Right lung (tissue), 5 donors: ENCODE results near the gene C3orf85. TPM values are rescaled to one million over a fixed set of nuclear protein-coding genes. Genes with fewer than 3 reads are reported as not detected.

Experiments
- DNase-seq, 2 donors: peaks; one replicate each; pipeline ENCODE4 v3.0.0-alpha.2; 2013
- polyA plus RNA-seq, 5 donors: library from polyadenylated mRNA; unstranded; fragments of 120-200 nt; gene quantifications; one replicate each; pipeline versions ENCODE4 v1.2.1 to v1.2.3, GENCODE V29; 2013; ENCODE audit warnings: inconsistent platforms in 1 of 5, low replicate concordance in 1 of 5; ENCODE audit not compliant: insufficient read length in 5 of 5, insufficient read depth in 1 of 5

The C3orf85 gene
- polyA plus RNA-seq, 5 donors = not detected

DNA sequence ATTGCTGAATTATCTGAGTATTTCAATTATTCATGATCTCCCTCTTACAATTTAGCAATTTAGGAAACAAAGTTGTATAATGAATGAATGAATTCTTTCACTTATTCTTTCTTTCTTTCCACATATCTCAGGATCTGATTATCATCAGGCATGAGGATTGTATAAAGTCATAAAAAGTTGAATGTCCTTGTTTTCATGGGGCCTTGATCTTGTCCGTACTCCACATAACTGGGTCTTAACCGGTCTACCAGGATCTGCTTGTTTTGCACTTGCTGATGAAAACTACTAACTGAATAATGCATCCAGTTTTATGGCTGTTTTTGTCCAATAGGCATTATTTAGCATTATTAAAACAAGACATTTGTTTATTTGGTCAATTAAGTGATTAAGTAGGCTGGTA, 12.6 kb downstream of the C3orf85 start:
- no peak for DNase-seq

DNA sequence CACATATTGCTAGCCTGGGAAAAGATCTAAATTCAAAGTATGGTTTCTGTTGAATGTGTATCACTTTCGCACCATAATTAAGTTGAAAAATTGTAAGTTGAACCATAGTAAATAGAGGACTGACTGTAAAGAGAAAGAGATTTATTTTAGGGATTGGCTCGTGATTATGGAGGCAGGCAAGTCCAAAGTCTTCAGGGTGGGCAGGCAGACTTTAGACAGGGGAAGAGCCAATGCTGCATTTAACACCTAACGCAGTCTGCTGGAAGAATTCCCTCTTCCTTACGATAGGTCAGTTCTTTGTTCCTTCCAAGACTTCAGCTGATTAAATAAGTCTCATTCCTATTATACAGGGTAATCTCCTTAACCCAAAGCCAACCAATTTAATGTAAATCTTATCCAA, 15.8 kb downstream of the C3orf85 start:
- no peak for DNase-seq

DNA sequence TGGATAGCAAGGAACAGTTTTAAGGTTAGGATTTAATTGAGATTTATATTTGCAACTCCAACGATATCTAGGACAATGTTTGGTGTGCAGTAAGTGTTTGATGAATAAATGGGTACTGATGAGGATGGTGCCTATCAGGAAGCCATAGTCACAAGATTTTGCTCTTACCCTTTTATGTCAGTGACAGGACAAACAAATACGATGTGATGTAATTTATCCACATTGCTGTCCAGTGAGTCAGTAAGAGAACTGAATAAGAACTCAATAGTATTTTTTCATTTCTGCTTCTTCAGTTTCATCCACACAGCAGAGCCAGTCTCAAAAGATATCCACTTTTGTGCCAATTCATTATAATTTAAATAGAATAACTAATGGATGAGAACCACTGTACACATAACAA, 18.5 kb downstream of the C3orf85 start:
- DNase-seq = no peak

DNA sequence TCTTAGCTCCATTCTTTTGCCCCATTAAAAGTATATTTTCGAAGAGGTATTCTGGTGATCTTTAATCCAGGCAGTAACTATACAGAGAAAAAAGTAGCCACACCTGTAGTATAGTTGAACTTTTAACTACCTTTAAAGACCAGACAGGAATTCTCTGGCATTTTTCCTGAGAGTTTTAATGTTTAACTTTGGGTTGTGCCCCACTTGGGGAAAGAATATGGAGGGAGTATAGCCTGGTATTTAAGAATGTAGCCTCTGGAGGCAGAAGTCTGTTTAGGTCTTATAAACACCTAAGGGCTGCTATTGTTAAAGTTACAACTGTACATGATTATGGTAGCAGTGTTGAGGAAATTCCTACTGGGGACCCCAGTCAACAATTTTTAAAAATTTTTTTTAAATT, 19.3 kb downstream of the C3orf85 start:
- DNase-seq = peak in 1 of 2 donors; percentile 3

DNA sequence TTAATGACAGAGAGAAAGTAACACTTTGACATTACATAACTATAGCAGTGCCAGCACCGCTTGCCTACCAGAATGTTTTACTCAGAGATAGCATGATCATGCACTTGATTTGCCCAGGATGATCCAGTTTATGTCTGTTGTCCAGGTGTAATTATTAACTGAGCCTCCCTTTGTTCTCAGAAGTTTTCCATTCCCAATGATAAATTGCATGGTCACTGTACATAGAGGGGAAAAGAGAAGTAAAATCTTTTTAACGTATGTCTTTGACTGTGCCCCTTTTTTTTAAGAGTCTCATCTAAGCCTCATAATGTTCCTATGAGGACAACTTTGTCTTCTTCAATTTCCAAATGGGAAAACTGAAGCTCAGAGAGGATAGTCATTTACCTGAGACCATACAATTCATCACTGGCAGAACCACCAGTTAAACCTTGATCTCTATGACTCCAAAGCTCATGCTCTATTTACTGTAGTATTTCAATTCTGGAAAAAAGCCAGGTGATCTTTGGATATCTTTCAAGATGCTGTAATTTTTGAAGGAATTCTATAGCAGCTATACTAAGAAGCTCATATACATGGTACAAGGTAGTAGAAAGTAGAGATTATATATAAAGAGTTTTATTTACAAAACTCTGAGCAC, 25.1 kb downstream of the C3orf85 start:
- no peak for DNase-seq

DNA sequence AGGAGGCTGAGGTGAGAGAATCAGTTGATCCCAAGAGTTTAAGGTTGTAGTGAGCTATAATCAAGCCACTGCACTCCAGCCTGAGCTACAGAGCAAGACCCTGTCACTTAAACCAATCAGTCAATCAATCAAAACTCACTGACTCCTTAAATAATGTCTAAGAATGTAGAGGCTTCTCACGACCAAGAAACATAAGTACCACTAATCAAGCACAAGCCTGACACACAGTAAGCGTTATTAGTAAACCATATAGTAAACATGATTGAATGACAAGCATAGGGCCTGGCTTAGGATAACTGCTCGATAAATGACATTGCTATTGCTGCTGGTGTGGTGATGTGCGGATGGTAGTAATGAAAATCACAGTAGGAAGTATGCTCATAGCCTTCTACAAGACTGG, 29.4 kb downstream of the C3orf85 start:
- no peak for DNase-seq

DNA sequence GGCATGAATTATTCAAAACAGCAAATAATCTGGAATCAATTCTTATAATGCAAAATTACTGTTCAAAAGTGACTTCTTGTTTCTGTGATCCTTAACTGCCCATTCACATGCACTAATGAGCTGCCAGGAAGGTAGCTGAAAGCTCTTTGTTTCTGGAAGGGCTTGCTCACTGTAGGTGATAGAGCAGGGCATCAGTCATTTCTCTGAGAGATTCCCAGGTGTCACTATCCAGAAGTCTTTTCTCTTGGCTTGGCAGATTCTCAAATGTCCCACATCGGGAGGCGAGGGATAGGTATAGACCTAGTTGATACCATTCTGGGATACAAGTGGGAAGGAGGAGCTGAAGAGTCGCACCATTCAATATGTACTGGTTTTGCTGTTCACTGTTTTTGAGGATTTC, 35.0 kb downstream of the C3orf85 start:
- DNase-seq = no peak

DNA sequence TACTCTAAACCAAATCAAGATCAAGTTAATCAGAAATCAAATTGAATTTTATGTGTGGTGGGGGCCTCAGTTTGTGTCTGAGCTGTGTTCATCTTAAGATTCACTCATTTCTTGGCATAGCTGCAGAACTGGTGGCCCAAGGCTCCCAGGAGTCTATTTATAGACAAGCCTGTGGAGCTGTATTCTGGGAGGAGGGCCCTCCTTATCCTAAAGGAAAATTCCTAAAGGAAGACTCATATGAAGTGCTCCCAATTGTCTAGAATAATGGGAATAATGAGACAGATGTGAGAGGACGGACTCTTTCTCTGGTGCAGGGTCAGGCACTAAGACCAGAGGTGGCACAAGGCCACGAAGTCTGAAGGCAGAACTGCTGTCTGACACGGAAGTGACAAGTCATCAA, 38.9 kb downstream of the C3orf85 start:
- no peak for DNase-seq

DNA sequence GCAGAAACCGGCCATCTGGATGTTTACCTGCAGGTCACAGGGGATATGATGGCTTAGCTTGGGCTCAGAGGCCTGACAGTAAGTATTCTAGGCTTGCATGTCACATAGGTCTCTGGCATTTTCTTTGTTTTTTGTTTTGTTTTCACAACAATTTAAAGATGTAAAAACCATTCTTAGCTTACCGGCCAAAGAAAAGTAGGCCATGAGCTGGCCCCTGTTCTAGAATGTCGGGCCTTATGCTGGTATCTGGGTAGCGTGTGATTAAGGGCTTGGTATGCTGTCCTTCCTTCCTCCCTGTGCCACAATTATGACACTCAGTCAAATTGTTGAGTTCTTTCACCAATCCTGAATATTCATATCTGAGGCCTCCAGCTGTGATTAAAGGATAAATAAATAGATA, 40.2 kb downstream of the C3orf85 start:
- DNase-seq = no peak

DNA sequence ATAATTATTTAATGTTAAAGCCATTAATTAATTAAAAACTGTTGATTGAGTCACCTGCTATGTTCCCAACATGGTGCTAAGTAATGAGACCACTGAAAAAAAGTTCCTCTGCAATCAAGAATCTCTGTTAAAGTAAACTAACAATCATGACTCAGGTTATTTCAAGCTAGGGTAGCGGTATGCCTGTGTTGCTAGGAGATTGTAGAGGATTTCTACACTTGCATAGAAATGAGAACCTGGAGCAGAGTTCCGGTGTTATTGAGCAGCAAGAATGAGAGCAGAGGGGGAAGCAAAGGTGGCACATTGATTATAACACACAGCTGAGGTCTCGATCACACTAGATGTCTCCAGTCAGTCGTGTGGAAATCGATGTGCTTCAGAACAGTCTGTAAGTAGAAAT, 41.4 kb downstream of the C3orf85 start:
- DNase-seq = no peak

DNA sequence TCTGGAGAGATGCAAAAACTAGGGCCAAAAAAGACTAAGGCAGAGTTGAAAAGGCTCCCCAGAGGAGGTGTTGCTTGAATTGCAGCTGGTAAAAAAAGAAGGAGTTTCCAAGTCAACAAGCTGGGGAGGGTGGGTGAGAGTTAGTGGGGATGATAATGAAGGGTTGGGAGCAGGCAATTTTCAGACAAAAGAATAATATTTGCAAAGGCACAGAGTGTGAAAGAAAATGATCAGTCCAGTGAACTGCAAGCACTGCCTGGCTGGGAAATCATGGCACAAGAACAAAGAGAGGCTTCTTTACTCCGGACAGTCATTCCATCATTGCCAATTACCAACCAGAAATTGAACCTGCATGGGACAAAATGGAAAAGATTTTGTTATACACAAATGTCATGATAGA, 42.2 kb downstream of the C3orf85 start:
- no peak for DNase-seq

DNA sequence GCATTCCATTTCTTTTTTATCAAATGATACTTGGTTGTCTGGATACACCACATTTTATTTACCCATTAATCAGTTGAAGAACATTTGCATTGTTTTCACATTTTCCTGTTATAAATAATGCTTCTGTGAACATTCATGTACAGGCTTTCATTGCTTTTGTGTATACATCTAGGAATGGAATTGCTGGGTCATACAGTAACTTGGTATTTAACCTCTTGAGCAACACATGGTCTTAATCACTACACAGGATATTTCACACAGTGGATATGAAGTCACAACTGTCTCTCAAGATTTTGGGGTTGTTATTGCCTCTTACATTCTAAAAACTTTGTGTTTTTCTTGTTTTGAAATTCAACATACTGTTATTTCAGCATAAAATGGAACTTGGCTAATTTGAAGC, 48.2 kb downstream of the C3orf85 start:
- DNase-seq = no peak

DNA sequence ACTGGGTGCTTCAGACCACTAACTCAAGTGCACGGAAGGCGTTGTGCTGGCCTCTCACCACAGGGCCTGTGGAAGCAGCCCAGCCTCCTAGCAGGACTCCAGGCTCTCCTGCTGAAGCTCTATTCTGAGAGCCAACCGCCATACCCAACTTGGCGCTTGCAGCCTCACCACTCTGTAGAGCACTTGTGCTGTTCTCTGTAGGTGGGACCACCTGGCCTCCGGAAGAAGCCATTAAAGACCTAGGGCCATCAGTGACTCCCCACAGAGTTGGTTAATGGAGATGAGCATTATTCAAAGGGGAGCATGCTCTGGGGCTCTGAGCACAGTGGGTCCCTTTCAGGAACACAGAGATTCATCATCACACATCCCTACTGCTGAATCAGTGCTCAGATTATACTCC, 50.9 kb downstream of the C3orf85 start:
- DNase-seq = no peak

DNA sequence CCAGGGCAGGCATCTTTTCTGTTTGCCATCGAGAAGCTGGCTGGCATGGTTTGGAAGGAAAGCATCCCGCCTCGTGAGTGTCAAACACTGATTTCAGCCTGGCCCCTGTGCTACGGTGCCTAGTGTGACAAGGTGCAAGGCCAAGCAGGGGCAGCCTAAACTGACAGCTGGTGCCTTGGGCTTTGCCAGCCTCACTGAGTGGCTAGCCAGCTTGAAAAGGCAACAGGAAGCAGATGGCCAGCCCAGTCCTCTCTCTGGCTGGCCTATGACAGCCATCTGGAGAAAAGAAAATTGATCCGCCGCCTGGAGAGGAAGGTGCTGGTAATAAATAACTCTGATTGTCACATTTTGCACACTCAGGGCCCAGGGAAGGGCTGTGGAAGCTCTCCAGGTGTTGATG, 52.2 kb downstream of the C3orf85 start:
- DNase-seq = no peak

DNA sequence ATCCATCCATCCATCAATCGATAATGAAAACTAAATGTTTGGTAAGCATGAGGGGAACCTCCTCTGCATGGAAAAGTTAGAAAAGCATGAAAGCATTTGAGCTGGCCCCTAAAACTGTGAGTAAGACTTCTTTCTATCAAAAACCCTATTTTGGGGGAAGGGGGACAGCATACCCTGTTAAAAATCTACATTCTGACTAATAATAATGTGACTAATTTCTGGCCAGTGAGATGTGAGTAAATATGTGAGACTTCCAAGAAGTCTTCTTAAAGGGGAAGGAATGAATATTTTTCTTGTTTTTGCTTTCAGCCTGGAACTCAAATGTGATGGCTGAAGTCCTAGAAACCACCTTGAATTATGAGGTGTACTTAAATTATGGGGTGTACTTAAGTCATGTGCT, 54.9 kb downstream of the C3orf85 start:
- DNase-seq = no peak

DNA sequence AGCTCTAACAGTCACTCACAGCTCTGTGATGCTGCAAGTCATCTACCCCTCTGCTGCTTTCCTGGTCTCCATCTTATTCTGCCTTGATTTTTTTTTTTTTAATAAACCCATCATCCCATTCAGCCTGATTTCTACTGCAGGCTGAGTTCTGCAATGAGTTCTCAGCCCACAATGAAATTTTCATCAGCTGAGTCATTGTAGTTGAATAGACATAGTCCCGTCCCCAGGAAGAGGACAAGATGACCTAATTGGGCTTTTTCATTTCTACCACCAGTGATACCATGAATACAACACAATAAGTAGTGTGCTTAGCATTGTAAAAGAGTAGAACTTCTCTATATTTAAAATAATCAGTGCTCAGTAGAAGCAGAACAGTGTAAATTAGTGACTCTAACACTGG, 59.3 kb downstream of the C3orf85 start:
- no peak for DNase-seq

Other genes starting within 250 kb of the C3orf85 start
- gene GUCA1C, start 182.8 kb upstream of the C3orf85 start, polyA plus RNA-seq = not detected
- gene MORC1, start 18.6 kb upstream of the C3orf85 start, polyA plus RNA-seq = not detected
- gene DPPA2, start 179.8 kb downstream of the C3orf85 start, polyA plus RNA-seq = not detected
- gene DPPA4, start 200.8 kb downstream of the C3orf85 start, polyA plus RNA-seq = 1 to 10 TPM; 2.6 to 5.3 (median 4.4) TPM